OCI-LY3 (cell line): Measurements from ENCODE around the gene CYP1A2.

Source experiments
- CTCF ChIP-seq: fragments of 200-600, 300-600 bp; sonication (generic); IDR thresholded peaks from 2 replicates; pipeline ENCODE4 v1.5.1; 2014; ENCODE audit warnings: antibody characterized with exemption, low read length, low read depth
- EZH2phosphoT487 ChIP-seq: fragments of 200-600 bp; shearing (Covaris generic); IDR thresholded peaks from 2 replicates; pipeline ENCODE4 v1.6.1; 2018; ENCODE audit warnings: antibody characterized with exemption, mixed run types, low read depth

DNA sequence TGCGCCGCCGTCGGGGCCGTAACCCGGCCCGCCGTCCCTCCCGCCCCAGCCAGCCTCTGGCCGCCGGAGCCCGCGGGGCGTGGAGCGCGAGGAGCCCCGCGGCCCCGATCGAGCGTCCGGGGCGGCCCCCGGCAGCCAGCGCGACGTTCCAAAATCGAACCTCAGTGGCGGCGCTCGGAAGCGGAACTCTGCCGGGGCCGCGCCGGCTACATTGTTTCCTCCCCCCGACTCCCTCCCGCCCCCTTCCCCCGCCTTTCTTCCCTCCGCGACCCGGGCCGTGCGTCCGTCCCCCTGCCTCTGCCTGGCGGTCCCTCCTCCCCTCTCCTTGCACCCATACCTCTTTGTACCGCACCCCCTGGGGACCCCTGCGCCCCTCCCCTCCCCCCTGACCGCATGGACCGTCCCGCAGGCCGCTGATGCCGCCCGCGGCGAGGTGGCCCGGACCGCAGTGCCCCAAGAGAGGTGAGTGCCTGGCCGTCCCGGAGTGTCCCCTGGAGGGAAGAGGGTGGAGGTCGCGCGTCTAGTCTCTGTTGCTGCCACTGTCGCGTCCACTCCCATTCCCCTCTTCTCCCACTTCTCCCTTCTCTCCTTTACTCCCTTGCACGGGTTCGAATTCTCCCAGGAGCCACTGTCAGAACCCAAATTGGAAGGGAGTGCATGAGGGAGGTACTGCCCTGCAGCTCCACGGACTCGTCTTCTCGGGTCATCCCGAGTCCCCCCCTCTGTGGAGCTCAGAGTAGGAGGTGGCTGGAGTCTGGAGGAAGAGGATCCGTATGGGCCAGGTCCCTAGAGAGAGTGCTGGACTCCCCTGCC lies 33.8 kb downstream of the CYP1A2 start:
- TF ChIP-seq CTCF (no peak), EZH2phosphoT487 (no peak)
